ENCODE measurements around the gene RASGEF1C. TPM values are rescaled to one million over a fixed set of nuclear protein-coding genes. Genes with fewer than 3 reads are reported as not detected.

Gene RASGEF1C
- total and polyA plus RNA-seq, 10 of the 15 experiments (the other 5 are each of a cell fraction or from before 2014, with no cell fraction given), result not detected

DNA sequence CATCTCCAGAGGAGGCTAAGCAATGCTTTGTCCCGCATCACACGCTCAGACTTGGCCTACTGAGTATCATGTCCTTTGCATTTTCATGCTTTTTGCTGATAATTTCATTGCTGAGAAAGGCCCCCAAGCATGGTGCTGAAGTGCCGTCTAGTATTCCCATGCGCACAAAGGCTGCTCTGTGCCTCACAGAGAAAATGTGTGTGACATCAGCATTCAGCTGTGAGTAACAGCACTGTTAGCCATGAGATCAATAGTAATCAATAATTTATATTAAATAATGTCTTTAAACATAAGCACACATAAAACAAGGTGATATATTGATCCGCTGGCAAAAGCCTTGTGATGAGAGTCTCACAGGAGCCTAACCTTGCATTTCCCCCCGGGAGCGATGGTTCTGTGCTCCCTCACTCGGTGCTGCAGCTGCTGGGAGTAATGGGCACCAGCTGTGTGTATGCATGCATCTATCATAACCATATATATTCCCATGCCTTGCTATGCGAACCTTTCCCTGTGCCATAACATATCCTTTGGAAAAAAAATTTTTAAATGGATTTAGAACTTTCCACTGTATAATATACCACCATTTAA lies 87.1 kb downstream of the RASGEF1C start:
- ATAC-seq (no peak), FAIRE-seq (no peak)
- no TSS peak for BruUV-seq (replicated peaks)

More for the DNA sequence above, 87.1 kb downstream of the RASGEF1C start:
- ChIA-PET RAD21 (ENCODE audit: unreplicated experiment) (no interaction called here), POLR2A (no interaction called here), CTCF (no interaction called here), SMC1A (ENCODE audit: uncharacterized antibody, unreplicated experiment) (no interaction called here)
- H3K79me2 ChIP-seq (ENCODE audit: control insufficient read depth, insufficient read depth, low read length), result no peaks in the 10 kb centered on the region
- H3K4me3 ChIP-seq, result no peak overlapping the region
- no peak overlapping the region for H2AFZ ChIP-seq (ENCODE audit: control insufficient read depth, low read depth, low read length)
- no peaks in the 10 kb centered on the region for H3K36me3 ChIP-seq (ENCODE audit: control insufficient read depth in 2 of 2, insufficient read depth in 2 of 2, low read length in 1 of 2)
- no peaks in the 10 kb centered on the region for H3K27me3 ChIP-seq (replicated peaks in 1 of 2; ENCODE audit: control insufficient read depth in 2 of 2, insufficient read depth in 2 of 2, low read length in 1 of 2)
- no peak overlapping the region for H3K27ac ChIP-seq (ENCODE audit: control insufficient read depth, insufficient read depth)
- no peaks in the 10 kb centered on the region for H4K20me1 ChIP-seq (ENCODE audit: control insufficient read depth, insufficient read depth)
- intact Hi-C loops (cut with micrococcal nuclease; ENCODE audit: unreplicated experiment) (loop anchor here (10.0 kb wide), 1 partner anchor 483 kb away; no protein-coding TSS in a partner anchor), in situ Hi-C loops (cut with MboI) (no loop called here)
- H3K4me2 ChIP-seq (ENCODE audit: control insufficient read depth, insufficient read depth), result no peak overlapping the region
- no peak for DNase-seq (ENCODE audit: low read depth, low spot score)
- H3K4me1 ChIP-seq (ENCODE audit: control insufficient read depth, insufficient read depth, low read length), result no peaks in the 10 kb centered on the region
- 45% methylated on average over 9 of the region's 9 CpGs for WGBS (ENCODE audit: insufficient coverage, insufficient replicate concordance, low lambda C conversion rate, missing lambda C conversion rate)
- no peaks in the 10 kb centered on the region for H3K9me3 ChIP-seq (replicated peaks; ENCODE audit: control insufficient read depth, insufficient read depth, low read length)
- H3K9ac ChIP-seq (ENCODE audit: control insufficient read depth, insufficient read depth, low read length), result no peak overlapping the region
- TF ChIP-seq, protein P1, sequence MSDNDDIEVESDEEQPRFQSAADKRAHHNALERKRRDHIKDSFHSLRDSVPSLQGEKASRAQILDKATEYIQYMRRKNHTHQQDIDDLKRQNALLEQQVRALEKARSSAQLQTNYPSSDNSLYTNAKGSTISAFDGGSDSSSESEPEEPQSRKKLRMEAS (IDR thresholded peaks at IDR 0.05; ENCODE audit: low read depth, low read length), result no peak
- TF ChIP-seq ZBTB11 (CRISPR knock-in tag; IDR thresholded peaks at IDR 0.05) (no peak), ZNF274 (IDR thresholded peaks at IDR 0.05; ENCODE audit: insufficient read depth, insufficient read length) (no peak), YBX1 (IDR thresholded peaks at IDR 0.05) (no peak), RELA (IDR thresholded peaks at IDR 0.05; ENCODE audit: borderline replicate concordance, partially characterized antibody) (no peak)

Data from GM12878 (cell line).